Adrenal gland (tissue), 12 donors: ENCODE measurements around the gene GPR3. TPM values are rescaled to one million over a fixed set of nuclear protein-coding genes. Genes with fewer than 3 reads are reported as not detected.

Experiments used
- DNase-seq, 7 donors: peaks; one replicate each; pipeline ENCODE4 v3.0.0-alpha.2; 2019 to 2020
- H3K27ac ChIP-seq, 5 donors: fragments of 200-600 bp; sonication (generic) in 4 of 5; 1 replicate in 3 of 5; 2 replicates in 2 of 5; pipeline versions ENCODE4 v1.5.1 to v1.8.0; 2016 to 2020; ENCODE audit warnings: mild to moderate bottlenecking in 1 of 5
- H3K27me3 ChIP-seq: fragments of 200-600 bp; 2 replicates; pipeline ENCODE4 v1.8.0; 2021
- H3K36me3 ChIP-seq, 2 donors: fragments of 200-600 bp; replicated peaks in 1 of 2; 1 replicate in 1 of 2; 2 replicates in 1 of 2; pipeline versions ENCODE4 v1.5.1 to v1.8.0; 2018 to 2022
- H3K4me1 ChIP-seq, 2 donors: fragments of 200-600 bp; replicated peaks in 1 of 2; 1 replicate in 1 of 2; 2 replicates in 1 of 2; pipeline versions ENCODE4 v1.5.1 to v1.8.0; 2018 to 2021
- H3K4me3 ChIP-seq, 4 donors: fragments of 200-600 bp; sonication (generic) in 3 of 4; one replicate each; pipeline ENCODE4 v1.5.1; 2016 to 2018
- H3K9me3 ChIP-seq, 3 donors: fragments of 200-600 bp; sonication (generic) in 1 of 3; replicated peaks in 1 of 3; 1 replicate in 2 of 3; 2 replicates in 1 of 3; pipeline versions ENCODE4 v1.5.1 to v1.8.0; 2016 to 2021
- CTCF ChIP-seq, 6 experiments: fragments of 450-650 bp in 4 of 6; fragments of 200-600 bp in 2 of 6; sonication (generic) in 1 of 6; IDR thresholded peaks; 1 replicate in 5 of 6; 2 replicates in 1 of 6; pipeline versions ENCODE4 v1.5.1 to v1.8.0; 2016 to 2021; ENCODE audit warnings: antibody characterized with exemption in 6 of 6, mild to moderate bottlenecking in 2 of 6, moderate library complexity in 1 of 6
- POLR2A ChIP-seq, 2 donors: fragments of 450-650 bp; IDR thresholded peaks; one replicate each; pipeline ENCODE4 v1.6.1; 2017; ENCODE audit warnings: antibody characterized with exemption in 2 of 2, mild to moderate bottlenecking in 2 of 2, moderate library complexity in 1 of 2
- WGBS, 4 donors: extraction: QIAGEN DNeasy Blood & Tissue Kit in 2 of 4; methylation state at CpG; one replicate each; pipeline versions ENCODE4 v1.1.5 to v1.1.7; 2013 to 2017; 5-methylcytosine and 5-hydroxymethylcytosine counted together
- intact Hi-C, 2 donors: fragments of 100-400 bp; cut with DNase I; formaldehyde crosslinking; loops; one replicate each; pipeline versions ENCODE4 v1.14.1 to v1.15.0; 2022 to 2023
- polyA plus RNA-seq, 3 donors: library from polyadenylated mRNA; stranded (reverse); fragments of 200-250 nt in 2 of 3; fragments of 350-450 nt in 1 of 3; fragmentation: Illumina TruSeq in 1 of 3; extraction: RNeasy Lipid Tissue Mini Kit (QIAGEN cat#74804) in 1 of 3; gene quantifications; one replicate each; pipeline ENCODE4 v1.2.3, GENCODE V29; 2013 to 2014
- total RNA-seq, 9 donors: library from RNA; depleted of rRNA in 4 of 9; stranded (reverse); fragments of >200 nt in 4 of 9; fragments of 120-200 nt in 1 of 9; fragmentation: NEBNext Ultra II Directional in 1 of 9; extraction: Animal tissue kit (Norgen Biotek cat#: 25700) in 1 of 9; gene quantifications; one replicate each; pipeline versions ENCODE4 v1.1.0 to v1.2.4, GENCODE V29; 2013 to 2023
- donor health status: healthy with polysubstance abuse.
- donor health status: Bipolar disorder and iron deficiency.
- donor health status: DM: yes; HTN: yes; CAD: no.
- donor health status: DM: no; HTN: no; CAD: no.
- donor health status: DM: no; HTN: no; CAD: no.
- donor health status: DM: yes; HTN: yes; CAD: no.

Gene GPR3
- total and polyA plus RNA-seq, 12 donors, result 0.17 to 2.0 (median 0.64) TPM; not detected in 5

- intact Hi-C loops, result no loop called here
- Histone ChIP-seq H3K9me3 (no peaks in the 10 kb centered on the region), H3K27ac (peak within 1 kb of the TSS in 1 of 5 donors; percentile 16), H3K4me1 (no peaks in the 10 kb centered on the region), H3K27me3 (no peaks in the 10 kb centered on the region), H3K4me3 (no peak within 1 kb of the TSS), H3K36me3 (no peaks in the 10 kb centered on the region)
- DNase-seq, result no peak
- no peak for TF ChIP-seq CTCF (IDR thresholded peaks at IDR 0.05)
- TF ChIP-seq POLR2A (IDR thresholded peaks at IDR 0.05), result no peak
- WGBS, 4 donors, result 67 to 81% (median 76%) methylated on average over 3 to 4 of the region's 4 CpGs
These were observed 17.9 kb upstream of the GPR3 start, which contains the start of gene FCN3 for GRCh38 chr1:27374362-27375086. Gene FCN3, minus strand, starts transcription at chr1:27374824. Its CDS starts 6 bp downstream, at chr1:27374818.

- 86 to 90% (median 88%) methylated on average over 12 of the region's 12 CpGs for WGBS, 4 donors
- H3K4me1 ChIP-seq, result peaks cover 10% of the 10 kb centered on the region in 2 donors
These were observed 14.5 kb upstream of the GPR3 start for GRCh38 chr1:27377760-27378495.

GRCh38 chr1:27379564-27380122 lies 12.8 kb upstream of the GPR3 start:
- Histone ChIP-seq H3K36me3 (no peaks in the 10 kb centered on the region), H3K27me3 (no peaks in the 10 kb centered on the region), H3K27ac (no peak overlapping the region), H3K9me3 (no peaks in the 10 kb centered on the region), H3K4me1 (peaks cover 10% of the 10 kb centered on the region in 2 donors), H3K4me3 (no peak overlapping the region)
- no peak for DNase-seq
- WGBS, 4 donors, result 75 to 92% (median 87%) methylated on average over 7 to 11 of the region's 11 CpGs
- intact Hi-C loops, result no loop called here
- TF ChIP-seq CTCF (IDR thresholded peaks at IDR 0.05) (no peak), POLR2A (IDR thresholded peaks at IDR 0.05) (no peak)

More at GRCh38 chr1:27377760-27378495, 14.5 kb upstream of the GPR3 start:
- Histone ChIP-seq H3K36me3 (no peaks in the 10 kb centered on the region), H3K4me3 (no peak overlapping the region), H3K9me3 (no peaks in the 10 kb centered on the region), H3K27ac (no peak overlapping the region), H3K27me3 (no peaks in the 10 kb centered on the region)
- TF ChIP-seq CTCF (IDR thresholded peaks at IDR 0.05) (no peak), POLR2A (IDR thresholded peaks at IDR 0.05) (no peak)
- intact Hi-C loops, result no loop called here
- DNase-seq, result no peak

- Histone ChIP-seq H3K9me3 (no peaks in the 10 kb centered on the region), H3K27ac (no peak overlapping the region), H3K4me1 (peaks cover 10% of the 10 kb centered on the region in 2 donors), H3K27me3 (no peaks in the 10 kb centered on the region), H3K4me3 (no peak overlapping the region), H3K36me3 (no peaks in the 10 kb centered on the region)
- 88 to 97% (median 94%) methylated on average over 3 to 4 of the region's 4 CpGs; no CpG with 5 or more reads in 1 of the 4 donors for whole genome bisulfite sequencing, 4 donors
- DNase-seq, result no peak
- TF ChIP-seq CTCF (IDR thresholded peaks at IDR 0.05) (no peak), POLR2A (IDR thresholded peaks at IDR 0.05) (no peak)
- intact Hi-C loops, result no loop called here
These were observed 12.2 kb upstream of the GPR3 start for GRCh38 chr1:27380224-27380623.
